HepG2 (cell line): Measurements from ENCODE around the gene ANKRD1. TPM values are rescaled to one million over a fixed set of nuclear protein-coding genes. Genes with fewer than 3 reads are reported as not detected.
"Not testable (repeated sequence)": the region's sequence is repeated elsewhere in the genome, so short reads cannot be mapped to it uniquely, and the experiment has no call there.

Source experiments
- ATAC-seq: fragments of 200-7000 bp; cut with Tn5 transposase; 3 replicates; pipeline ENCODE4 v1.9.1; 2020; ENCODE audit warnings: mild to moderate bottlenecking, moderate library complexity
- BruUV-seq: library from RNA; stranded (reverse); fragments of 400-500 nt; replicated peaks from 2 replicates; lab custom pipeline; 2021; lab: Mats Ljungman, UMichigan
- CTCF ChIA-PET: fragments of 300-600 bp; formaldehyde crosslinking; extraction: SDS; loops from one replicate; lab custom pipeline; 2021; ENCODE audit warnings: low total read pairs, inconsistent platforms, low intra/inter-chr PET ratio; lab: Yijun Ruan, JAX
- POLR2A ChIA-PET: fragments of 350-600 bp; sonication (Branson Sonifier 250); formaldehyde crosslinking; loops from one replicate; lab custom pipeline; 2020; ENCODE audit warnings: antibody characterized with exemption, inconsistent platforms; lab: Yijun Ruan, JAX
- DNase-seq: peaks from one replicate; pipeline ENCODE4 v3.0.0-alpha.2; 2015; ENCODE audit warnings: low spot score
- FAIRE-seq: peaks from 3 replicates; lab custom pipeline; 2011; peaks lifted over from hg19 to GRCh38; lab: Jason Lieb, UNC
- H2AFZ ChIP-seq: one replicate; pipeline ENCODE4 v1.6.1; 2011; ENCODE audit warnings: low read length, inconsistent platforms
- H3K27ac ChIP-seq: fragments of 300-600 bp; 3 replicates; pipeline ENCODE4 v1.8.0; 2011; ENCODE audit warnings: mixed run types, mild to moderate bottlenecking, mixed read lengths, low read length, inconsistent platforms; ENCODE audit not compliant: insufficient read depth; ENCODE audit errors: extremely low read length
- H3K27me3 ChIP-seq, 2 experiments: fragments of 200-600 bp in 1 of 2; 2 replicates in 1 of 2; 3 replicates in 1 of 2; pipeline versions ENCODE4 v1.6.0 to v1.8.0; 2011; ENCODE audit warnings: low read length in 2 of 2, mild to moderate bottlenecking in 2 of 2, moderate library complexity in 2 of 2, inconsistent platforms in 1 of 2; ENCODE audit not compliant: insufficient read depth in 2 of 2, control insufficient read depth in 1 of 2
- H3K36me3 ChIP-seq, 2 experiments: fragments of 200-600 bp in 1 of 2; replicated peaks in 1 of 2; 2 replicates in 1 of 2; 3 replicates in 1 of 2; pipeline versions ENCODE4 v1.5.1 to v1.8.0; 2011; ENCODE audit warnings: low read length in 2 of 2, inconsistent platforms in 1 of 2; ENCODE audit not compliant: insufficient read depth in 2 of 2, control insufficient read depth in 1 of 2
- H3K4me1 ChIP-seq: 2 replicates; pipeline ENCODE4 v1.5.1; 2012; ENCODE audit warnings: low read length, inconsistent platforms; ENCODE audit not compliant: insufficient read depth
- H3K4me2 ChIP-seq: 2 replicates; pipeline ENCODE4 v1.6.0; 2011; ENCODE audit warnings: low read depth, low read length, inconsistent platforms
- H3K4me3 ChIP-seq, 3 experiments: fragments of 200-600 bp in 1 of 3; sonication (generic), shearing (Covaris generic) in 1 of 3; replicated peaks in 1 of 3; 2 replicates each; pipeline ENCODE4 v1.5.1; 2011 to 2016; ENCODE audit warnings: low read length in 3 of 3, inconsistent platforms in 2 of 3, low read depth in 2 of 3, mild to moderate bottlenecking in 2 of 3, control low read depth in 1 of 3, mixed read lengths in 1 of 3; ENCODE audit not compliant: insufficient read depth in 1 of 3
- H3K79me2 ChIP-seq: one replicate; pipeline ENCODE4 v1.6.1; 2011; ENCODE audit warnings: low read length, inconsistent platforms; ENCODE audit not compliant: insufficient read depth
- H3K9ac ChIP-seq: 2 replicates; pipeline ENCODE4 v1.6.0; 2011; ENCODE audit warnings: mild to moderate bottlenecking, low read depth, low read length, inconsistent platforms; ENCODE audit not compliant: insufficient read depth
- H3K9me3 ChIP-seq: 2 replicates; pipeline ENCODE4 v1.5.1; 2012; ENCODE audit warnings: mild to moderate bottlenecking, low read length
- H4K20me1 ChIP-seq: 2 replicates; pipeline ENCODE4 v1.6.0; 2011; ENCODE audit warnings: inconsistent platforms, mild to moderate bottlenecking, low read length, moderate library complexity; ENCODE audit not compliant: insufficient read depth
- ARID3A ChIP-seq: IDR thresholded peaks from 2 replicates; pipeline ENCODE4 v1.6.1; 2012; ENCODE audit warnings: low read depth, low read length, improper control_type of control experiment
- CTCF ChIP-seq: sonication (generic); formaldehyde crosslinking; IDR thresholded peaks from 2 replicates; pipeline ENCODE4 v1.5.0; 2020; ENCODE audit warnings: mild to moderate bottlenecking, missing genetic modification reagents, moderate library complexity
- FOXO4 ChIP-seq: sonication (generic); formaldehyde crosslinking; conservative IDR thresholded peaks from 2 replicates; pipeline ENCODE4 v1.8.1; 2023; ENCODE audit warnings: missing genetic modification reagents
- SMC3 ChIP-seq: IDR thresholded peaks from 2 replicates; pipeline ENCODE4 v1.6.1; 2011; ENCODE audit warnings: low read length, improper control_type of control experiment
- STAG1 ChIP-seq: sonication (generic); formaldehyde crosslinking; IDR thresholded peaks from 2 replicates; pipeline ENCODE4 v1.4.0; 2020; ENCODE audit warnings: missing genetic modification reagents
- ZNF362 ChIP-seq: sonication (generic); formaldehyde crosslinking; IDR thresholded peaks from 2 replicates; pipeline ENCODE4 v1.4.0; 2020; ENCODE audit warnings: missing genetic modification reagents, mild to moderate bottlenecking, borderline replicate concordance
- WGBS: methylation state at CpG from one replicate; pipeline ENCODE4 v1.1.6; 2017; ENCODE audit warnings: low lambda C conversion rate; 5-methylcytosine and 5-hydroxymethylcytosine counted together
- in situ Hi-C: cut with HindIII; loops from 2 replicates; pipeline ENCODE4 v1.10.0; 2017; ENCODE audit warnings: low pct_unique_long_range_greater_than_20kb; ENCODE audit not compliant: extremely low pct_ligation_motif_present
- intact Hi-C: fragments of 100-400 bp; cut with micrococcal nuclease; formaldehyde crosslinking; loops from one replicate; pipeline ENCODE4 v1.10.0; 2022; ENCODE audit not compliant: unreplicated experiment
- polyA plus RNA-seq, 8 experiments: library from polyadenylated mRNA; depleted of rRNA in 3 of 8; stranded (reverse) in 7 of 8; unstranded in 1 of 8; fragments of >200 nt; fragmentation: Illumina TruSeq in 4 of 8; extraction: Trizol in 4 of 8; gene quantifications; 2 replicates each; pipeline versions ENCODE4 v1.2.1 to v1.2.3, GENCODE V29; 2011 to 2016; ENCODE audit warnings: low read depth in 4 of 8, missing spikeins in 1 of 8, mixed read lengths in 1 of 8; ENCODE audit not compliant: insufficient read depth in 1 of 8
- total RNA-seq, 5 experiments: library from RNA; depleted of rRNA; stranded (reverse); fragments of >200 nt; fragmentation: Illumina TruSeq; extraction: Trizol; gene quantifications; 2 replicates each; pipeline ENCODE4 v1.2.3, GENCODE V29; 2016; ENCODE audit warnings: low read depth in 1 of 5

The ANKRD1 gene
- total and polyA plus RNA-seq, 2 of the 13 experiments (the other 11 are each of a cell fraction or from before 2014, with no cell fraction given): 19.4 to 41.8 TPM

- H3K36me3 ChIP-seq: peaks cover 4 to 62% of the 10 kb centered on the region in 2 experiments; a peak in 4 of 5 replicates
- BruUV-seq, ATAC-seq, H3K27me3 ChIP-seq, POLR2A ChIA-PET, FAIRE-seq, H3K4me3 ChIP-seq, H3K27ac ChIP-seq, H3K4me1 ChIP-seq, H2AFZ ChIP-seq, H3K9ac ChIP-seq, H4K20me1 ChIP-seq, H3K79me2 ChIP-seq, H3K4me2 ChIP-seq, H3K9me3 ChIP-seq: not testable (repeated sequence)
- CTCF ChIA-PET: interaction anchor here (1.4 to 2.4 kb wide), 2 partner anchors 371 to 416 kb away, joined by 3 to 7 read pairs; no protein-coding TSS in a partner anchor
- 86% methylated on average over 8 of the region's 8 CpGs for WGBS
- peak; percentile 28 for DNase-seq
- TF ChIP-seq ZNF362 (CRISPR knock-in tag) (0 out of 2 replicates have a peak, but pooled peaks have one; percentile 38), SMC3 (peak; percentile 31; the same call in 1 of the 2 replicates), CTCF (CRISPR knock-in tag) (peak; percentile 54), STAG1 (CRISPR knock-in tag) (peak; percentile 63), ARID3A (peak; percentile 33; the same call in 1 of the 2 replicates), FOXO4 (0 out of 2 replicates have a peak, but pooled peaks have one; percentile 27)
- in situ Hi-C loops: loop anchor here (25.0 kb wide), 1 partner anchor 507 kb away; no protein-coding TSS in a partner anchor
- intact Hi-C loops: loop anchor here (1.0 kb wide), 1 partner anchor 416 kb away; no protein-coding TSS in a partner anchor
Measured at GRCh38 chr10:90880059-90880719, 40.7 kb downstream of the ANKRD1 start.
